Body of pancreas (tissue), 4 donors: Measurements from ENCODE around the gene LARP1B.
"Not testable (repeated sequence)": the region's sequence is repeated elsewhere in the genome, so short reads cannot be mapped to it uniquely, and the experiment has no call there.

Experiments
- CTCF ChIP-seq, 7 experiments: fragments of 450-650 bp in 4 of 7; fragments of 200-600 bp in 3 of 7; sonication (generic) in 3 of 7; IDR thresholded peaks; one replicate each; pipeline ENCODE4 v1.5.1; 2016 to 2019; ENCODE audit warnings: antibody characterized with exemption in 7 of 7
- POLR2A ChIP-seq, 3 donors: fragments of 450-650 bp; IDR thresholded peaks; one replicate each; pipeline ENCODE4 v1.6.1; 2016; ENCODE audit warnings: antibody characterized with exemption in 3 of 3, mild to moderate bottlenecking in 2 of 3

GRCh38 chr4:128245391-128245790 is 184.3 kb downstream of the LARP1B start:
- not testable (repeated sequence) for TF ChIP-seq CTCF, POLR2A (IDR thresholded peaks at IDR 0.05)
